ENCODE measurements around the gene DLGAP1.
A peak's percentile ranks its signal among the peaks of the same experiment; 100 is the strongest.

DLGAP1 gene

GRCh38 chr18:4236940-4237663 is 218.0 kb downstream of the DLGAP1 start:
- DNase-seq = no peak

- no peak for DNase-seq
These were observed 221.6 kb downstream of the DLGAP1 start for GRCh38 chr18:4233468-4233867.

- DNase-seq = no peak
These were observed 222.5 kb downstream of the DLGAP1 start for GRCh38 chr18:4232656-4233055.

DNA sequence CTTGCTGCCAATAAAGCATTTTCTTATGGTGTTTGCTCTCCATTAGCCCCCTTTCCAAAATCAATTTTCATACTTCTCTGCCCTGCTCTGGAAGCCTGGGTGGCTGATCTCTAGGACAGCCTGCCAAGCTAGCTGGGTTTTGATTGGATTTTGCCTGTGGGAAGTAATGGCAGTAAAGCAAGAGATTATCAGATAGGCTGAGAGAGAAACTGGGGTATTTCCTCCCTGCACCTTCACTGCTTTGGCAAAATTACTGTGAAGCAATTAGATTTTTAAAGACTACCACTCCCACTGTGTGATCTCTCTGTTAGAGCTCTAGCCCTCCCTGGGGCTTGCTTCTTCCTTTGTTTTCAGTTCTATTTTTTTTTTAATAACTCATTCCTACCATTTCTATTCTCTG is 223.8 kb downstream of the DLGAP1 start:
- DNase-seq = no peak

DNA sequence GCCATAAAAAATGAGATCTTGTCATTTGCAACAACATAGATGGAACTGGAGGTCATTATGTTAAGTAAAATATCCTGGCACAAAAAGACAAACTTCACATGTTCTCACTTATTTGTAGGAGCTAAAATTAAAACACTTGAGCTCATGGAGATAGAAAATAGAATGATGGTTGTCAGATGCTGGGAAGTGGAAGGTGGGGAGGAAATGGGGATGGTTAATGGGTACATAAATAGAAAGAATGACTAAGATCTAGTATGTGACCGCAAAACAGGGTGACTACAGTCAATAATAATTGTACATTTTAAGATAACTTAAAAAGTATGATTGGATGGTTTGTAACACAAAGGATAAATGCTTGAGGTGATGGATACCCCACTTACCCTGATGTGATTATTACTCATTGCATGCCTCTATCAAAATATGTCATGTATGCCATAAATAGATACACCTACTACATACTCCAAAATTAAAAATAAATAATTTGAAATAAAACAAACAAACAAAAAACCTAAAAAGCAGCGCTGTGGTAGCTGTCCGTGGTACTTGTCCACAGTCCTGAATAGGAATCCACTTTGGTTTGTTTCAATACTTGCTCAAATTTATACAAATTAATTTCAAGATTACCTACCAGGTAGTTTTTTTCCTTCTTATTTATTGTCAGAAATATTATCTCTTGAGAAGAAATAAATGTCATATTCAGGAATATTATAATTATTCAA is 224.5 kb downstream of the DLGAP1 start:
- DNase-seq = no peak

DNA sequence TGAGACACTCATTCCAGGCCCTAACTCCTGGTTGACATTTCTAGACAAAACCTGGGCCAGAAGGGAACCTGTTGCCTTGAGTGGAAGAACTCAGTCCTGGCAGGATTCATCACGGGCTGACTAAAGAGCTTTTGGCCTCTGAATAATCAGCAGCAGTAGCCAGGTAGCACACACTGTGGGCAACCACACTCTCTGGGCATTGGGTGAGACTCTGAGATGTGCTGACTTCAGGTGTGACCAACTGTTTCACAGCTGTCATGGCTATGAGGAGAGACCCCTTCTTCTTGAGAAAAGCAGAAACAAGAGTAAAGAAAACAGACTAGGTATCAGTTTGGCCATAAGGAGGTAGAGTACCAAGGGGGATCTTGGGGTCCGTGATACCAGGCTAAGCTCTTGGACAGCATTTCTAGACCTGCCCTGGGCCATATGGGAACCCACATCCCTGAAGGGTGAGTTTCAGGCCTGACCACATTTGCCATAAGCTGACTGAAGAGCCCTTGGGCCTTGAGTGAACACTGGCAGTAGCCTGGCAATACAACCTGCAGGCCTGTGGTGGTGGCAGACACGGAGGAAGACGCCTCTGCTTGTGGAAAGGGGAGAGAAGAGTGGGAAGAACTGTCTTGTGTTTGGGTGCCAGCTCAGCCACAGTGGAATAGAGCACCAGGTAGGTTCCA is 230.9 kb downstream of the DLGAP1 start:
- no peak for DNase-seq

GRCh38 chr18:4211111-4211837 is 243.8 kb downstream of the DLGAP1 start:
- DNase-seq = peak; percentile 18

- peak; percentile 64 for DNase-seq
These were observed 246.7 kb downstream of the DLGAP1 start for GRCh38 chr18:4208366-4208765.

GRCh38 chr18:4207383-4207985 is 247.6 kb downstream of the DLGAP1 start:
- no peak for DNase-seq

DNA sequence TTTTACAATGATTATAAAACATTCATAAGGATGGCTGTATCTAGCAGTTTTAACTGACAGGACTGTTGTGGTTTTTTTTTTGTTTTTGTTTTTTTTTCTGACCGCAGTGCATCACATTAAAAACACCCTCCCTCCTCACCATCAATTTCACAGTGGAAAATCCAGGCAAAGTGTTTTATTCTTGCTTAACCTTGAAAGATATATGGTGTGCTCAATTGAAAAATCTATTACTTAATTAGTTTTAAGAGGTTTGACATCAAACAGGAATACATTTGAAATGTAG is 250.7 kb downstream of the DLGAP1 start:
- no peak for DNase-seq

GRCh38 chr18:4203568-4204437 is 251.3 kb downstream of the DLGAP1 start:
- peak; percentile 20 for DNase-seq

GRCh38 chr18:4200399-4200798 is 254.7 kb downstream of the DLGAP1 start:
- no peak for DNase-seq

- DNase-seq = no peak
These were observed 256.2 kb downstream of the DLGAP1 start for GRCh38 chr18:4198956-4199355.

- DNase-seq = peak; percentile 90
These were observed 258.8 kb downstream of the DLGAP1 start for GRCh38 chr18:4196351-4196750.

DNA sequence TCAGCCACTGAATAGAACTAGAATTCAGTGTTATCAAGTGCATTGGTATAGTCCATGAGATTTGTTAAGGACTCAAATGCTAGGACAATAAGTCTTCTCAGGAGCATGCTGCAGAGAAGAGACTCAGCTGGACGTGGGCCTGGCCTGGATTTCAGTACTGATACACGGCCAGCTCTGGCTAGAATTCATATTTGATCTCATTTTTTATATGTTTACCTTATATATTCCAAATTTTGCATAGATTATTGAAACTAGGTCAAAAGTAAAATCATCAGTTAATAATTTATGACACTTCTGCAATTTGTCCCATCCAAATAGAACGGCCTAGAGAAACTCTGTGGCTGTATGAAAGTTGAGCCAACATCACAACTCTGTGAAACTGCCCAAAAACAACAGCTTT is 262.0 kb downstream of the DLGAP1 start:
- DNase-seq = no peak

- DNase-seq = no peak
These were observed 273.1 kb downstream of the DLGAP1 start for GRCh38 chr18:4181882-4182568.

DNA sequence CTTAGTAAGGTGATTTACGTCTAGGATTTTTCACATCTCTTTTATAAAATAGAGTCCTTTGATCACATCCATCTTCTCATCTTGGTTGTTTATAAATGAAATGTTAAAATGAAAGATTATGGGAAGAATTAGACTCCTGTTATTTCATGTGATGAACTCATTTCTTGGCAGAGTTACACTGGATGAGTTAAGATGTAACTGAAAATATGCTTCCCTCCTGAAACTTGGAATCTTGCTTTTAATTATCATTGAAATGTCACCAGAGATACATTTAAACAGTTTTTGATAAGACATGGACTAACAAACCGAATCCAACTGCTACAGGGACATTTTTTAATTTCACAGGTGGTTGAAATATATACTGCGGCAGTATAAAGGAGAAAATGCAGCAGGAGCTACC is 274.0 kb downstream of the DLGAP1 start:
- no peak for DNase-seq

DNA sequence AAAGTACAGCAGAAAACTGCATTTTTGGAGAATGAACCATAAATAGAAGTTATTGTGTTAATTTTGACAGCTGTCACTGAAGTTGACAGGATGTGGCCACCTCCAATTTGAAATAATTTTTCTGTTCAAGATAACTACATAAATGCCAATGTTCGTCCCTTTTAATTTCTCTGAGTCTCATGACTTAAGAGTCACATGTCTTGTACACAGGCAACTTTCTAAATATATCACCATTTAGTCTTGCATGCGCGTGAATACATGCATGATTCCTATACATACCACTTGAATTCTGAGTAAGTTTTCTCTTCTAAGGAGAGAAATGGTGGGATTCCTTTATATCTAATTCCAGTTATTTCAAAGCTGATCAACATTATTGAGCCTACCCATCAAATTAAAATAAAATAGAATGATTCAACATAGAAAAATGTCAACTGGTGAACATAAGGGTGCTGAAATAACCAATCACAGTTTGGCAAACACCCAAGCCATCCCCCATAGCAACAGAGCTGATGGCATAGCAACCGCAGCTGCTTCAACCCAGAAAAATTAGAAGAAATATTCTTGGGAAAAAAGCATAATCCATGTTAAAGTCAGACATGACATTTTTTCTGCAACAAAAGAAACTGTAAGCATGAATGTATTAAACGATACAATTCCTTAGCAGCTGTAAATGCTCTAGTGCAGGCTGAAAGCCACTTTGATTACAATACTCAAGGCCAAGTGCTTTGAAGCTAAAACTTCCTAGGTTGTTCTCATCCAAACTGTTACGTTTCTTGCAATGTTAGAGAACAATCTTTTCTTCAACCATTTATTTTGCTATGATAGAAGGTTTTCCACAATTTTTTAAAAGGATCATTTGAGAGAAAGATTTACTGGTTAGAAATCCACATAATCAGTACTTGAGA is 282.7 kb downstream of the DLGAP1 start:
- peak; percentile 68 for DNase-seq

DNA sequence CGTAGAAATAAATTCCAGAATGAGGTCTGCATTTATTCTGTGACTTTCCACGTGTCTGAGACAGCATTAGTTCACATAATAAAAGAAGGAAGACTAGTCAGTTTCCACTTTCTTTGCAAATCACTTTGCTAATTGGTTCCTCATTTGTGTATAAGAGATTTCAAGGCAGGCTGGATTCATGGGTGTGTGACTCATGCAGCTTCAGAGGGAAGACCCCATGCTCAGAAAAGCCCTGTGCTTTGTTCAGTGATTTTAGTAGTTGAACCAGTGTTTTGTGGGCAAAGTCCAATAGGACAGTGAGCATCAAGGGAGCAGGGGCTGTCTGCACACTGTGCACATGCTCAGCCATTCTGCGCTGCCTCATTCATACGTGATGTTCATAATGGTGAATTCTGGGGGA is 297.8 kb downstream of the DLGAP1 start:
- no peak for DNase-seq

DNA sequence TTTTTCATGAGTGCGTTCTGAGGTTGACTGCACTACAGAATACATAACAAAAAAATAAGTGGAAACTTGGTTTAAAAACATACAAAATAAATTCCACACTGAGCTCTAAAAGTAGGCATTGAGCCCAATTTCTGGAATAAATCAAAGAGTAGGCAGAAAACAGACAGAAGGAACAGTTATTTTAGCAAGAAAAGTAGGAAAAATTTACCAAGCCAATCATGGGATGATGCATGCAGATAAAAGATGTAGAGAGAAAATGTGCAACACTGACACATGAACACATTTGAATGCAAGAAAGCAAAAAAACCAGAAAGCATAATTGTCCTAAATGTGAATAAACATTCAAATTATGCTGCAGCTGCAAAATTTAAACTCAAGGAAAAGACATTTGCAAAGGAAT is 308.3 kb downstream of the DLGAP1 start:
- DNase-seq = no peak
